Measurements from ENCODE around the gene EHMT2.
"Not testable (repeated sequence)": the region's sequence is repeated elsewhere in the genome, so short reads cannot be mapped to it uniquely, and the experiment has no call there.

DNA sequence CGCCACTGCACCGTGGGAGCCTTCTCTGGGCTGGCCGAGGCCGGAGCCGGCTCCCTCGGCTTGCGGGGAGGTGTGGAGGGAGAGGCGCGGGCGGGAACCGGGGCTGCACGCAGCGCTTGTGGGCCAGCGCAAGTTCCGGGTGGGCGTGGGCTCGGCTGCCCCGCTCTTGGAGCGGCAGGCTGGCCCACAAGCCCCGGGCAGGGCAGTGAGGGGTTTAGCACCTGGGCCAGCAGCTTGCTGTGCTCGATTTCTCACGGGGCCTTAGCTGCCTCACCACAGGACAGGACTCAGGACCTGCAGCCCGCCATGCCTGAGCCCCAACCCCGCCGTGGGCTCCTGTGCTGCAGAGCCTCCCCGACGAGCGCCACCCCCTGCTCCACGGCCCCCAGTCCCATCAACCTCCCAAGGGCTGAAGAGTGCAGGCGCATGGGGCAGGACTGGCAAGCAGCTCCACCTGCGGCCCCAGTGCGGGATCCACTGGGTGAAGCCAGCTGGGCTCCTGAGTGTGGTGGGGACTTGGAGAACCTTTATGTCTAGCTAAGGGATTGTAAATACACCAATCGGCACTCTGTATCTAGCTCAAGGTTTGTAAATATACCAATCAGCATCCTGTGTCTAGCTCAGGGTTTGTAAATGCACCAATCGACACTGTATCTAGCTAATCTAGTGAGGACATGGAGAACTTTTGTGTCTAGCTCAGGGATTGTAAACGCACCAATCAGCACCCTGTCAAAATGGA is 45.3 kb downstream of the EHMT2 start:
- not testable (repeated sequence) for TF ChIP-seq POLR2A, EP300 (IDR thresholded peaks at IDR 0.05)
- TF ChIP-seq, protein P1, sequence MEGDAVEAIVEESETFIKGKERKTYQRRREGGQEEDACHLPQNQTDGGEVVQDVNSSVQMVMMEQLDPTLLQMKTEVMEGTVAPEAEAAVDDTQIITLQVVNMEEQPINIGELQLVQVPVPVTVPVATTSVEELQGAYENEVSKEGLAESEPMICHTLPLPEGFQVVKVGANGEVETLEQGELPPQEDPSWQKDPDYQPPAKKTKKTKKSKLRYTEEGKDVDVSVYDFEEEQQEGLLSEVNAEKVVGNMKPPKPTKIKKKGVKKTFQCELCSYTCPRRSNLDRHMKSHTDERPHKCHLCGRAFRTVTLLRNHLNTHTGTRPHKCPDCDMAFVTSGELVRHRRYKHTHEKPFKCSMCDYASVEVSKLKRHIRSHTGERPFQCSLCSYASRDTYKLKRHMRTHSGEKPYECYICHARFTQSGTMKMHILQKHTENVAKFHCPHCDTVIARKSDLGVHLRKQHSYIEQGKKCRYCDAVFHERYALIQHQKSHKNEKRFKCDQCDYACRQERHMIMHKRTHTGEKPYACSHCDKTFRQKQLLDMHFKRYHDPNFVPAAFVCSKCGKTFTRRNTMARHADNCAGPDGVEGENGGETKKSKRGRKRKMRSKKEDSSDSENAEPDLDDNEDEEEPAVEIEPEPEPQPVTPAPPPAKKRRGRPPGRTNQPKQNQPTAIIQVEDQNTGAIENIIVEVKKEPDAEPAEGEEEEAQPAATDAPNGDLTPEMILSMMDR (IDR thresholded peaks at IDR 0.05) = not testable (repeated sequence)
